Measurements from ENCODE around the gene GSC2.

DNA sequence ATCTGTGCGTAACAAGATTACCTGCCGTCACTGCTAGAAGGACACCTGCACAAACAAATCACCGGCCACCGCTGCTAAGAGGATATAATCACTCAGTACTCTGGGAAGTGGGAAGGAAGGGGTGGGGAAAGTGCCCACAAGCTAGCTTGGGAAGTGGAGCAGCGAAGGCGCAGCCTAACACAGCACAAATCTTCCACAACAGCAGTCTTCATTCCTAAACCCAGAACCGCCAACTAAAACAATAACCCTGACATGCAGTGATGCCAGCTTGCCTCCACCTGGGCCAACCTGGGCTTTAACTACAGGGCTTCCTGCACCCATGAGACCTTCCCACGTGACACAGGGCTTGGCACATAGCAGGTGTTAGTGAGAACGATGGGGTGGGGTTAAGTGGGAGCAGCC is 33.0 kb downstream of the GSC2 start:
- TF ChIP-seq, protein P1, sequence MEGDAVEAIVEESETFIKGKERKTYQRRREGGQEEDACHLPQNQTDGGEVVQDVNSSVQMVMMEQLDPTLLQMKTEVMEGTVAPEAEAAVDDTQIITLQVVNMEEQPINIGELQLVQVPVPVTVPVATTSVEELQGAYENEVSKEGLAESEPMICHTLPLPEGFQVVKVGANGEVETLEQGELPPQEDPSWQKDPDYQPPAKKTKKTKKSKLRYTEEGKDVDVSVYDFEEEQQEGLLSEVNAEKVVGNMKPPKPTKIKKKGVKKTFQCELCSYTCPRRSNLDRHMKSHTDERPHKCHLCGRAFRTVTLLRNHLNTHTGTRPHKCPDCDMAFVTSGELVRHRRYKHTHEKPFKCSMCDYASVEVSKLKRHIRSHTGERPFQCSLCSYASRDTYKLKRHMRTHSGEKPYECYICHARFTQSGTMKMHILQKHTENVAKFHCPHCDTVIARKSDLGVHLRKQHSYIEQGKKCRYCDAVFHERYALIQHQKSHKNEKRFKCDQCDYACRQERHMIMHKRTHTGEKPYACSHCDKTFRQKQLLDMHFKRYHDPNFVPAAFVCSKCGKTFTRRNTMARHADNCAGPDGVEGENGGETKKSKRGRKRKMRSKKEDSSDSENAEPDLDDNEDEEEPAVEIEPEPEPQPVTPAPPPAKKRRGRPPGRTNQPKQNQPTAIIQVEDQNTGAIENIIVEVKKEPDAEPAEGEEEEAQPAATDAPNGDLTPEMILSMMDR (IDR thresholded peaks at IDR 0.05 in 4 of 5, conservative IDR thresholded peaks at IDR 0.05 in 1 of 5) = no peak
- TF ChIP-seq POLR2A (IDR thresholded peaks at IDR 0.05) = no peak
